BJ (cell line): Measurements from ENCODE around the gene CTAGE15. TPM values are rescaled to one million over a fixed set of nuclear protein-coding genes. Genes with fewer than 3 reads are reported as not detected.
A peak's percentile ranks its signal among the peaks of the same experiment; 100 is the strongest.
"Not testable (repeated sequence)": the region's sequence is repeated elsewhere in the genome, so short reads cannot be mapped to it uniquely, and the experiment has no call there.

Experiments
- CTCF ChIA-PET: fragments of 350-600 bp; formaldehyde crosslinking; extraction: SDS; loops from one replicate; lab custom pipeline; 2021; ENCODE audit warnings: antibody characterized with exemption, inconsistent platforms; lab: Yijun Ruan, JAX
- POLR2A ChIA-PET: fragments of 300-600 bp; sonication (Branson Sonifier 250); formaldehyde crosslinking; extraction: SDS; loops from one replicate; lab custom pipeline; 2021; ENCODE audit warnings: antibody characterized with exemption; lab: Charles Lee
- DNase-seq: peaks from one replicate; pipeline ENCODE4 v3.0.0-alpha.2; 2011; ENCODE audit warnings: low read depth
- H3K27me3 ChIP-seq: 2 replicates; pipeline ENCODE4 v1.6.0; 2011; ENCODE audit warnings: low read length; ENCODE audit not compliant: control insufficient read depth, insufficient read depth
- H3K36me3 ChIP-seq: 2 replicates; pipeline ENCODE4 v1.5.1; 2011; ENCODE audit warnings: low read length; ENCODE audit not compliant: control insufficient read depth, insufficient read depth
- H3K4me3 ChIP-seq: 2 replicates; pipeline ENCODE4 v1.5.1; 2011; ENCODE audit warnings: low read depth, mild to moderate bottlenecking, control low read depth, low read length
- polyA plus RNA-seq: library from polyadenylated mRNA; depleted of rRNA; stranded (reverse); fragments of >200 nt; gene quantifications from 2 replicates; pipeline ENCODE4 v1.2.3, GENCODE V29; 2011; rRNA removed
- small RNA-seq: library from RNA; depleted of rRNA; stranded (forward); fragments of <200 nt; gene quantifications from one replicate; pipeline ENCODE3, GENCODE V24; 2012; ENCODE audit warnings: low replicate concordance, low read depth; ENCODE audit not compliant: insufficient read length

CTAGE15 gene
- polyA plus RNA-seq, 1 experiment, result not detected

GRCh38 chr7:143589897-143590296 is 18.3 kb downstream of the CTAGE15 start:
- CTCF ChIA-PET, POLR2A ChIA-PET, H3K36me3 ChIP-seq, H3K27me3 ChIP-seq, DNase-seq, H3K4me3 ChIP-seq: not testable (repeated sequence)

- CTCF ChIA-PET, POLR2A ChIA-PET, H3K36me3 ChIP-seq, H3K27me3 ChIP-seq, DNase-seq, H3K4me3 ChIP-seq: not testable (repeated sequence)
Observed at GRCh38 chr7:143598086-143598485, 26.5 kb downstream of the CTAGE15 start.

GRCh38 chr7:143603549-143603948 is 31.9 kb downstream of the CTAGE15 start:
- POLR2A ChIA-PET, H3K36me3 ChIP-seq, H3K4me3 ChIP-seq, CTCF ChIA-PET, H3K27me3 ChIP-seq, DNase-seq: not testable (repeated sequence)

- POLR2A ChIA-PET, H3K36me3 ChIP-seq, H3K4me3 ChIP-seq, CTCF ChIA-PET, DNase-seq, H3K27me3 ChIP-seq: not testable (repeated sequence)
Observed at GRCh38 chr7:143606088-143606487, 34.5 kb downstream of the CTAGE15 start.

DNA sequence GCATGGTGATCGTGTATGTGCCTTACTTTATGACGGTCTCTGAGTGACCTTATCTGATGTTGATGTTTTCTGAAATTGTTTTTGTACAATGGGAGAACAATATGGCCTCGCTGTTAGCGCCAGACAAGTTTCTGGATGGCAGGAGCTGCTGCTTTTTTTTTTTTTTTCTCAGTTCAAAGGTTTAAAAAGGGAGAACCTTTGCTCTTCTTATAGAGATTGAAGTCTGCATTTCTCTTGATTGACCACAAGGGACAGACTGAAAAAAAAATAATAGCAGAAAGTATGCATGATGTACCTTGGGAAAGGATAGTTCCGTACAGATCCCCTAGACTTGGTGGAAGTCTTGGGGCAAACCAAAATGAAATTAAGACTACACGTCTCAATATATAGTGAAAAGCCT is 43.9 kb downstream of the CTAGE15 start:
- CTCF ChIA-PET, H3K36me3 ChIP-seq, POLR2A ChIA-PET, DNase-seq, H3K27me3 ChIP-seq, H3K4me3 ChIP-seq: not testable (repeated sequence)

- H3K36me3 ChIP-seq, CTCF ChIA-PET, H3K27me3 ChIP-seq, DNase-seq, POLR2A ChIA-PET, H3K4me3 ChIP-seq: not testable (repeated sequence)
Observed at GRCh38 chr7:143617204-143617603, 45.6 kb downstream of the CTAGE15 start.

- CTCF ChIA-PET, POLR2A ChIA-PET, H3K4me3 ChIP-seq, H3K27me3 ChIP-seq, H3K36me3 ChIP-seq, DNase-seq: not testable (repeated sequence)
Observed at GRCh38 chr7:143620058-143620457, 48.5 kb downstream of the CTAGE15 start.

- peak within 1 kb of the TSS; percentile 30 for H3K4me3 ChIP-seq
- DNase-seq, H3K36me3 ChIP-seq, H3K27me3 ChIP-seq, CTCF ChIA-PET, POLR2A ChIA-PET: not testable (repeated sequence)
Observed at GRCh38 chr7:143620646-143621045, 49.0 kb downstream of the CTAGE15 start, which contains the start of gene TCAF2. Gene TCAF2 (plus strand): TSS chr7:143620974.

- H3K36me3 ChIP-seq, POLR2A ChIA-PET, DNase-seq, CTCF ChIA-PET, H3K4me3 ChIP-seq, H3K27me3 ChIP-seq: not testable (repeated sequence)
Observed at GRCh38 chr7:143621175-143621574, 49.6 kb downstream of the CTAGE15 start.

DNA sequence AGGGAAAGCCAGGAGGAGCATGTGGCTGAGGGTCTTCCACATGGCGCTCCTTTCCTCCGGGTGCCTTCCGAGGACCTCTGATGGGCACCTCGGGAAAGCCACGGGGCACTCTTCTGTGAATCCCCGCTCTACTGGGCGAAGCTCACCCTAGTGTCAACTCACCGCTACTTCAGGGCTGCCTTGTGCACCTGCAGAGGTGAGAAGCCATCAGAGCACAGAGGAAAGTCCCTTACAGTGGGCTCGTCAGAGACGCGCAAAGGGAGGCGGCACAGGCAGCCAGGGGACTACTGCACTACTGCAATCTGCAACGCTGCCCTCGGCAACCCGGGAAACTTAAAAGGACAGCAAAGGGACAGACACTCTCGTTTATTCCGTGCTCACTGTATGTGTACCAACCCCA is 50.5 kb downstream of the CTAGE15 start:
- CTCF ChIA-PET, POLR2A ChIA-PET: not testable (repeated sequence)

More for the DNA sequence above, 50.5 kb downstream of the CTAGE15 start:
- not testable (repeated sequence) for H3K27me3 ChIP-seq, H3K36me3 ChIP-seq, H3K4me3 ChIP-seq, DNase-seq

Small RNA genes lying within 50 kb of the gene (small RNA-seq; reads per million reads assigned to genes)
- not detected for gene AC073264.2
- gene RNU6-162P, result not detected

Other genes starting within 250 kb of the CTAGE15 start
- gene FAM131B, start 209.1 kb upstream of the CTAGE15 start, polyA plus RNA-seq, result 2.0 and 2.9 TPM in 2 replicates
- 44.8 and 69.9 TPM in 2 replicates for gene ZYX, start 190.5 kb upstream of the CTAGE15 start, polyA plus RNA-seq
- gene EPHA1, start 162.9 kb upstream of the CTAGE15 start, polyA plus RNA-seq, result 0.05 TPM in 1 of 2 replicates, not detected in the other
- not detected in 2 replicates for gene TAS2R60, start 128.3 kb upstream of the CTAGE15 start, polyA plus RNA-seq
- gene TAS2R41, start 93.9 kb upstream of the CTAGE15 start, polyA plus RNA-seq, result not detected in 2 replicates
- gene TCAF2, start 49.2 kb downstream of the CTAGE15 start, polyA plus RNA-seq, result 1.7 and 1.9 TPM in 2 replicates
- gene CTAGE6, start 185.9 kb downstream of the CTAGE15 start, polyA plus RNA-seq, result 0.02 and 0.09 TPM in 2 replicates